Hepatocyte (in vitro differentiated cells): ENCODE results near the gene NDRG2. TPM values are rescaled to one million over a fixed set of nuclear protein-coding genes. Genes with fewer than 3 reads are reported as not detected.

ENCODE experiments used
- DNase-seq: peaks from one replicate; pipeline ENCODE4 v3.0.0-alpha.2; 2016; ENCODE audit warnings: low spot score
- H2AFZ ChIP-seq: fragments of 200-600 bp; sonication (generic); 2 replicates; pipeline ENCODE4 v1.6.0; 2016; ENCODE audit warnings: antibody characterized with exemption, mild to moderate bottlenecking
- H3K27ac ChIP-seq: fragments of 200-600 bp; sonication (generic); 2 replicates; pipeline ENCODE4 v1.5.1; 2016; ENCODE audit warnings: mild to moderate bottlenecking
- H3K27me3 ChIP-seq: fragments of 200-600 bp; sonication (generic); 2 replicates; pipeline ENCODE4 v1.6.1; 2016
- H3K36me3 ChIP-seq: fragments of 200-600 bp; sonication (generic); replicated peaks from 2 replicates; pipeline ENCODE4 v1.5.1; 2016; ENCODE audit warnings: low read depth; ENCODE audit not compliant: insufficient read depth
- H3K4me1 ChIP-seq: fragments of 200-600 bp; sonication (generic); 2 replicates; pipeline ENCODE4 v1.5.1; 2016; ENCODE audit warnings: mild to moderate bottlenecking, moderate library complexity; ENCODE audit not compliant: insufficient read depth
- H3K4me2 ChIP-seq: fragments of 200-600 bp; sonication (generic); 2 replicates; pipeline ENCODE4 v1.6.0; 2016
- H3K4me3 ChIP-seq: fragments of 200-600 bp; sonication (generic); 2 replicates; pipeline ENCODE4 v1.5.1; 2016; ENCODE audit warnings: mild to moderate bottlenecking
- H3K79me2 ChIP-seq: fragments of 200-600 bp; sonication (generic); 2 replicates; pipeline ENCODE4 v1.6.0; 2017; ENCODE audit warnings: mild to moderate bottlenecking
- H3K9me2 ChIP-seq: fragments of 200-600 bp; sonication (generic); replicated peaks from 2 replicates; pipeline ENCODE4 v1.6.0; 2017; ENCODE audit warnings: mild to moderate bottlenecking; ENCODE audit not compliant: insufficient read depth
- H3K9me3 ChIP-seq: fragments of 200-600 bp; sonication (generic); 2 replicates; pipeline ENCODE4 v1.5.1; 2016; ENCODE audit warnings: low read depth, mild to moderate bottlenecking
- H4K20me1 ChIP-seq: fragments of 200-600 bp; sonication (generic); 2 replicates; pipeline ENCODE4 v1.6.0; 2016; ENCODE audit warnings: mild to moderate bottlenecking; ENCODE audit not compliant: insufficient read depth, poor library complexity, severe bottlenecking
- EZH2 ChIP-seq: fragments of 200-600 bp; sonication (generic); IDR thresholded peaks from 2 replicates; pipeline ENCODE4 v1.6.1; 2016; ENCODE audit warnings: antibody characterized with exemption, mild to moderate bottlenecking, borderline replicate concordance
- EZH2phosphoT487 ChIP-seq: fragments of 200-600 bp; sonication (generic); IDR thresholded peaks from one replicate; pipeline ENCODE4 v1.6.1; 2018; ENCODE audit warnings: antibody characterized with exemption, mild to moderate bottlenecking, low read depth, moderate library complexity; ENCODE audit not compliant: unreplicated experiment, severe bottlenecking
- WGBS: methylation state at CpG from one replicate; pipeline ENCODE4 v1.1.6; 2016; ENCODE audit warnings: low lambda C conversion rate; ENCODE audit errors: missing lambda C conversion rate; 5-methylcytosine and 5-hydroxymethylcytosine counted together
- microRNA-seq: library from miRNA; unstranded; fragments of <30 nt; microRNA quantifications from one replicate; pipeline ENCODE4, GENCODE V29; 2017
- polyA plus RNA-seq: library from polyadenylated mRNA; unstranded; fragments of >200 nt; fragmentation: Nextera tagmentation; extraction: Ambion mirVana; gene quantifications from 2 replicates; pipeline ENCODE4 v1.2.1, GENCODE V29; 2016
- total RNA-seq: library from RNA; depleted of rRNA; stranded (reverse); fragments of >200 nt; gene quantifications from 2 replicates; pipeline ENCODE4 v1.2.3, GENCODE V29; 2014
- TF ChIP-seq, protein P1 (sequence below): fragments of 200-600 bp; sonication (generic); IDR thresholded peaks from 2 replicates; pipeline ENCODE4 v1.5.1; 2016; ENCODE audit warnings: antibody characterized with exemption, mild to moderate bottlenecking; ENCODE audit not compliant: poor library complexity

Gene NDRG2
- total and polyA plus RNA-seq, 2 experiments from 2014 or later = 92.0 to 108 TPM

DNA sequence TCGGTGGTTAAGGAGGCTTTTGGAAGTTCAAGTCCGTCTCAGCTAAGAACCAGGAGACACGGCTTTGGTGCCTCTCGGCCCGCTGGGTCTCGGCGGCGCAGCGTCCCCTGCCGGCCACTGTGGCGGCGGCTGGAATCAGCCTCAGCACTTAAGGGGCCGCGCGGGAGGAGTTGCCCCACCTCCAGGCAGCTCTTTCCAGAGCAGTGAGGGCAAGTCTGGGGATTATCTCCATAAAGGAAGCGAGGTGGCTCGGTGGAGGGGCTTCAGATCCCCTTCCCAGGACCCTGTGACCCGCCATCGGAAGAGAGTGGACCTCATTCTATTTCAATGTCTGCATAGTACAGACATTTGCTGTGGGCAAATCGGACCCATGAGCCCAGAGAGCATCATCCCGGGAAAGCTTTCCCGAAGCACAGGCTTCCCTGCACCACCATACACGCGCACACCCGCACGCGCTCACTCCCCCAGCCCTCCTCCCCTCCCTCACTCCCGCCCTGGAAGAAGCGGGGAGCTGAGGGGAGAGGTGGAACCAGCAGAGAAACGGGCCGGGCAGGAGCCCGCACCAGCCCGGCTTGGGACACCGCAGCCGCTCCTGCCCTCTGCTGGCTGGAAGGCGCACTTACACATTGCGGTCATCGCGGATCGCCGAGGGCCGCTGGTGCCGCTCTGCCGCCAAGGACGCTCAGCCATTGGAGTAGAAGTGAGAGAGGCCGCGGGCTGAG lies 53.7 kb downstream of the NDRG2 start:
- peak overlapping the region; percentile 51 for H3K4me3 ChIP-seq
- WGBS = 2% methylated on average over 47 of the region's 47 CpGs
- no peaks in the 10 kb centered on the region for H4K20me1 ChIP-seq
- H3K27me3 ChIP-seq = no peaks in the 10 kb centered on the region
- peak overlapping the region; percentile 87 for H3K4me2 ChIP-seq
- H3K9me2 ChIP-seq = no peaks in the 10 kb centered on the region
- H3K9me3 ChIP-seq = no peaks in the 10 kb centered on the region
- no peaks in the 10 kb centered on the region for H3K36me3 ChIP-seq
- H3K79me2 ChIP-seq = no peaks in the 10 kb centered on the region
- peak overlapping the region; percentile 81 for H3K27ac ChIP-seq
- H3K4me1 ChIP-seq = peaks cover 21% of the 10 kb centered on the region
- peak; percentile 94 for DNase-seq
- H2AFZ ChIP-seq = peak overlapping the region; percentile 92
- TF ChIP-seq, protein P1, sequence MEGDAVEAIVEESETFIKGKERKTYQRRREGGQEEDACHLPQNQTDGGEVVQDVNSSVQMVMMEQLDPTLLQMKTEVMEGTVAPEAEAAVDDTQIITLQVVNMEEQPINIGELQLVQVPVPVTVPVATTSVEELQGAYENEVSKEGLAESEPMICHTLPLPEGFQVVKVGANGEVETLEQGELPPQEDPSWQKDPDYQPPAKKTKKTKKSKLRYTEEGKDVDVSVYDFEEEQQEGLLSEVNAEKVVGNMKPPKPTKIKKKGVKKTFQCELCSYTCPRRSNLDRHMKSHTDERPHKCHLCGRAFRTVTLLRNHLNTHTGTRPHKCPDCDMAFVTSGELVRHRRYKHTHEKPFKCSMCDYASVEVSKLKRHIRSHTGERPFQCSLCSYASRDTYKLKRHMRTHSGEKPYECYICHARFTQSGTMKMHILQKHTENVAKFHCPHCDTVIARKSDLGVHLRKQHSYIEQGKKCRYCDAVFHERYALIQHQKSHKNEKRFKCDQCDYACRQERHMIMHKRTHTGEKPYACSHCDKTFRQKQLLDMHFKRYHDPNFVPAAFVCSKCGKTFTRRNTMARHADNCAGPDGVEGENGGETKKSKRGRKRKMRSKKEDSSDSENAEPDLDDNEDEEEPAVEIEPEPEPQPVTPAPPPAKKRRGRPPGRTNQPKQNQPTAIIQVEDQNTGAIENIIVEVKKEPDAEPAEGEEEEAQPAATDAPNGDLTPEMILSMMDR = peak; percentile 96
- TF ChIP-seq EZH2 = no peak
- TF ChIP-seq EZH2phosphoT487 = no peak

- Histone ChIP-seq H3K36me3 (no peaks in the 10 kb centered on the region), H3K27ac (peak overlapping the region; percentile 81), H3K4me2 (peak overlapping the region; percentile 87), H2AFZ (peak overlapping the region; percentile 92), H3K9me3 (no peaks in the 10 kb centered on the region), H3K4me3 (peak overlapping the region; percentile 51), H4K20me1 (no peaks in the 10 kb centered on the region), H3K4me1 (peaks cover 21% of the 10 kb centered on the region), H3K9me2 (no peaks in the 10 kb centered on the region), H3K79me2 (no peaks in the 10 kb centered on the region), H3K27me3 (no peaks in the 10 kb centered on the region)
- no peak for DNase-seq
- WGBS = 55% methylated on average over 10 of the region's 10 CpGs
- TF ChIP-seq, protein P1 = no peak
- no peak for TF ChIP-seq EZH2phosphoT487
- TF ChIP-seq EZH2 = no peak
Measured at GRCh38 chr14:20970647-20970982, 54.2 kb downstream of the NDRG2 start.

DNA sequence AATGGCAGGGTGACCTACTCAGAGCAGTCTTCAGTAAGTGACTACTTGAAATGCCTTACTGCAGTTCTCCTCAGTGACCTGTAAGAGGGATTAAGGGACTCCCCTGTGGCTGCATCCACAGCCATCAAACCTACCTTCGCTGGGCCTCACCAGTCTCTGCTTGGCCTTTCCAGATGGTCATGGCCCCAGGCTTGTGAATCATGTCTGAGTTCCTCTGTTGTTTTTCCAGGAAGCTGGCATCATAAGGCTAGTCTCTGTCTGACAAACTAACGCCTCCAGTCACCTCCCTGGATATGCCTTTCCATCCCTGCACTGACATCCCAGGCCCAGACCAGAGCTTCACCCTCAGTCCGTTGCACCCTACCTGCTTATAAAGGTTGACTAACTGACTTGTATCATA lies 55.5 kb downstream of the NDRG2 start:
- 92% methylated on average over 3 of the region's 3 CpGs for WGBS
- H2AFZ ChIP-seq = no peak overlapping the region
- TF ChIP-seq EZH2phosphoT487 (no peak), EZH2 (no peak)
- TF ChIP-seq, protein P1 = no peak
- H3K36me3 ChIP-seq = no peaks in the 10 kb centered on the region
- peaks cover 13% of the 10 kb centered on the region for H3K4me1 ChIP-seq
- H3K27me3 ChIP-seq = no peaks in the 10 kb centered on the region
- DNase-seq = no peak
- no peaks in the 10 kb centered on the region for H3K9me3 ChIP-seq
- no peaks in the 10 kb centered on the region for H3K9me2 ChIP-seq
- H4K20me1 ChIP-seq = no peaks in the 10 kb centered on the region
- no peak overlapping the region for H3K4me3 ChIP-seq
- H3K4me2 ChIP-seq = no peak overlapping the region
- no peaks in the 10 kb centered on the region for H3K79me2 ChIP-seq
- H3K27ac ChIP-seq = no peak overlapping the region

Small RNA genes within 50 kb of the gene (microRNA-seq; reads per million reads assigned to microRNA genes)
- 1.3 reads per million for gene MIR6717

Other genes with a start within 250 kb of the NDRG2 start
- gene RNASE6, start 243.8 kb downstream of the NDRG2 start, total RNA-seq = 1.0 and 1.3 TPM in 2 replicates
- gene RNASE6, start 243.8 kb downstream of the NDRG2 start, polyA plus RNA-seq = 0.78 and 1.8 TPM in 2 replicates
- gene RNASE1, start 222.2 kb downstream of the NDRG2 start, total RNA-seq = 61.0 and 84.5 TPM in 2 replicates
- gene RNASE1, start 222.2 kb downstream of the NDRG2 start, polyA plus RNA-seq = 108 and 135 TPM in 2 replicates
- 1.4 TPM in 1 of 2 replicates, not detected in the other for gene RNASE3, start 133.7 kb downstream of the NDRG2 start, total RNA-seq
- gene RNASE3, start 133.7 kb downstream of the NDRG2 start, polyA plus RNA-seq = 0.50 and 0.52 TPM in 2 replicates
- 0.92 and 1.6 TPM in 2 replicates for gene RNASE2, start 69.6 kb downstream of the NDRG2 start, total RNA-seq
- gene RNASE2, start 69.6 kb downstream of the NDRG2 start, polyA plus RNA-seq = 5.6 and 8.9 TPM in 2 replicates
- 79.8 and 80.9 TPM in 2 replicates for gene METTL17, start 35.1 kb downstream of the NDRG2 start, total RNA-seq
- gene METTL17, start 35.1 kb downstream of the NDRG2 start, polyA plus RNA-seq = 65.9 and 70.3 TPM in 2 replicates
- 3.3 and 4.2 TPM in 2 replicates for gene SLC39A2, start 25.8 kb downstream of the NDRG2 start, total RNA-seq
- gene SLC39A2, start 25.8 kb downstream of the NDRG2 start, polyA plus RNA-seq = 6.2 and 9.2 TPM in 2 replicates
- gene TPPP2, start 5.2 kb upstream of the NDRG2 start, total RNA-seq = not detected in 2 replicates
- gene TPPP2, start 5.2 kb upstream of the NDRG2 start, polyA plus RNA-seq = not detected in 2 replicates
- gene RNASE13, start 9.7 kb upstream of the NDRG2 start, total RNA-seq = not detected in 2 replicates
- not detected in 2 replicates for gene RNASE13, start 9.7 kb upstream of the NDRG2 start, polyA plus RNA-seq
- gene RNASE7, start 17.3 kb upstream of the NDRG2 start, total RNA-seq = not detected in 2 replicates
- not detected in 2 replicates for gene RNASE7, start 17.3 kb upstream of the NDRG2 start, polyA plus RNA-seq
- gene RNASE8, start 32.8 kb upstream of the NDRG2 start, total RNA-seq = not detected in 2 replicates
- not detected in 2 replicates for gene RNASE8, start 32.8 kb upstream of the NDRG2 start, polyA plus RNA-seq
- gene ARHGEF40, start 45.2 kb upstream of the NDRG2 start, total RNA-seq = 36.0 and 53.7 TPM in 2 replicates
- gene ARHGEF40, start 45.2 kb upstream of the NDRG2 start, polyA plus RNA-seq = 36.7 and 38.1 TPM in 2 replicates
- 29.5 and 52.8 TPM in 2 replicates for gene ZNF219, start 73.6 kb upstream of the NDRG2 start, total RNA-seq
- gene ZNF219, start 73.6 kb upstream of the NDRG2 start, polyA plus RNA-seq = 24.4 and 25.1 TPM in 2 replicates
- 1.9 and 4.9 TPM in 2 replicates for gene TMEM253, start 76.0 kb upstream of the NDRG2 start, total RNA-seq
- 5.4 and 7.8 TPM in 2 replicates for gene TMEM253, start 76.0 kb upstream of the NDRG2 start, polyA plus RNA-seq
- gene OR5AU1, start 131.0 kb upstream of the NDRG2 start, total RNA-seq = not detected in 2 replicates
- not detected in 2 replicates for gene OR5AU1, start 131.0 kb upstream of the NDRG2 start, polyA plus RNA-seq
- 740 and 800 TPM in 2 replicates for gene HNRNPC, start 244.4 kb upstream of the NDRG2 start, total RNA-seq
- 513 and 521 TPM in 2 replicates for gene HNRNPC, start 244.4 kb upstream of the NDRG2 start, polyA plus RNA-seq